HepG2 (cell line): ENCODE data around the gene GMEB2. TPM values are rescaled to one million over a fixed set of nuclear protein-coding genes. Genes with fewer than 3 reads are reported as not detected.
A peak's percentile ranks its signal among the peaks of the same experiment; 100 is the strongest.

ENCODE experiments used
- ARID5B ChIP-seq: IDR thresholded peaks from 2 replicates; pipeline ENCODE4 v1.4.0; 2020; ENCODE audit warnings: mild to moderate bottlenecking, missing genetic modification reagents
- ATF7 ChIP-seq, 2 experiments: fragments of 450-650 bp in 1 of 2; sonication (generic) in 1 of 2; formaldehyde crosslinking in 1 of 2; IDR thresholded peaks; 2 replicates each; pipeline versions ENCODE4 v1.4.0 to v1.6.1; 2016 to 2020; ENCODE audit warnings: antibody characterized with exemption in 1 of 2, mild to moderate bottlenecking in 1 of 2, missing genetic modification reagents in 1 of 2
- FLYWCH1 ChIP-seq: sonication (generic); formaldehyde crosslinking; IDR thresholded peaks from 2 replicates; pipeline ENCODE4 v1.8.1; 2023; ENCODE audit warnings: mild to moderate bottlenecking, missing genetic modification reagents
- HOXD1 ChIP-seq: sonication (generic); formaldehyde crosslinking; IDR thresholded peaks from 2 replicates; pipeline ENCODE4 v1.5.0; 2020; ENCODE audit warnings: missing genetic modification reagents
- KLF13 ChIP-seq: sonication (generic); formaldehyde crosslinking; IDR thresholded peaks from 2 replicates; pipeline ENCODE4 v1.4.0; 2020; ENCODE audit warnings: mild to moderate bottlenecking, missing genetic modification reagents
- MED8 ChIP-seq: sonication (generic); formaldehyde crosslinking; IDR thresholded peaks from 2 replicates; pipeline ENCODE4 v1.8.1; 2023; ENCODE audit warnings: mild to moderate bottlenecking, missing genetic modification reagents; ENCODE audit not compliant: insufficient replicate concordance
- MYC ChIP-seq: sonication (generic); formaldehyde crosslinking; IDR thresholded peaks from 2 replicates; pipeline ENCODE4 v1.9.0; 2021; ENCODE audit warnings: missing genetic modification reagents, borderline replicate concordance
- NKX3-1 ChIP-seq: sonication (generic); formaldehyde crosslinking; IDR thresholded peaks from 2 replicates; pipeline ENCODE4 v1.5.0; 2020; ENCODE audit warnings: missing genetic modification reagents
- NONO ChIP-seq, 2 experiments: fragments of 450-650 bp in 1 of 2; sonication (generic) in 1 of 2; formaldehyde crosslinking in 1 of 2; IDR thresholded peaks in 1 of 2; conservative IDR thresholded peaks in 1 of 2; 2 replicates each; pipeline versions ENCODE4 v1.6.1 to v1.8.0; 2017 to 2022; ENCODE audit warnings: mild to moderate bottlenecking in 1 of 2, missing genetic modification reagents in 1 of 2, moderate library complexity in 1 of 2
- RBAK ChIP-seq: sonication (generic); formaldehyde crosslinking; IDR thresholded peaks from 2 replicates; pipeline ENCODE4 v1.5.1; 2020; ENCODE audit warnings: mild to moderate bottlenecking, missing genetic modification reagents
- RFXANK ChIP-seq: IDR thresholded peaks from 2 replicates; pipeline ENCODE4 v1.6.1; 2016
- SMARCC2 ChIP-seq: fragments of 450-650 bp; IDR thresholded peaks from 2 replicates; pipeline ENCODE4 v1.6.1; 2017; ENCODE audit warnings: antibody characterized with exemption, mild to moderate bottlenecking
- ZNF180 ChIP-seq: sonication (generic); formaldehyde crosslinking; IDR thresholded peaks from 2 replicates; pipeline ENCODE4 v1.4.0; 2020; ENCODE audit warnings: low read depth, missing genetic modification reagents, borderline replicate concordance
- ZSCAN9 ChIP-seq: IDR thresholded peaks from 2 replicates; pipeline ENCODE4 v1.6.1; 2016; ENCODE audit warnings: borderline replicate concordance
- polyA plus RNA-seq, 8 experiments: library from polyadenylated mRNA; depleted of rRNA in 3 of 8; stranded (reverse) in 7 of 8; unstranded in 1 of 8; fragments of >200 nt; fragmentation: Illumina TruSeq in 4 of 8; extraction: Trizol in 4 of 8; gene quantifications; 2 replicates each; pipeline versions ENCODE4 v1.2.1 to v1.2.3, GENCODE V29; 2011 to 2016; ENCODE audit warnings: low read depth in 4 of 8, missing spikeins in 1 of 8, mixed read lengths in 1 of 8; ENCODE audit not compliant: insufficient read depth in 1 of 8
- total RNA-seq, 5 experiments: library from RNA; depleted of rRNA; stranded (reverse); fragments of >200 nt; fragmentation: Illumina TruSeq; extraction: Trizol; gene quantifications; 2 replicates each; pipeline ENCODE4 v1.2.3, GENCODE V29; 2016; ENCODE audit warnings: low read depth in 1 of 5
- TF ChIP-seq, protein P1 (sequence below): IDR thresholded peaks from 2 replicates; pipeline ENCODE4 v1.6.1; 2012; ENCODE audit warnings: low read depth, low read length, improper control_type of control experiment
- TF ChIP-seq, protein P2 (sequence below), 2 experiments: sonication (generic) in 1 of 2; formaldehyde crosslinking in 1 of 2; IDR thresholded peaks; 2 replicates each; pipeline versions ENCODE4 v1.4.0 to v1.6.1; 2016 to 2020; ENCODE audit warnings: borderline replicate concordance in 1 of 2, low read depth in 1 of 2, mild to moderate bottlenecking in 1 of 2, missing genetic modification reagents in 1 of 2

The GMEB2 gene
- total and polyA plus RNA-seq, 2 of the 13 experiments (the other 11 are each of a cell fraction or from before 2014, with no cell fraction given) = 10.6 to 12.4 TPM

DNA sequence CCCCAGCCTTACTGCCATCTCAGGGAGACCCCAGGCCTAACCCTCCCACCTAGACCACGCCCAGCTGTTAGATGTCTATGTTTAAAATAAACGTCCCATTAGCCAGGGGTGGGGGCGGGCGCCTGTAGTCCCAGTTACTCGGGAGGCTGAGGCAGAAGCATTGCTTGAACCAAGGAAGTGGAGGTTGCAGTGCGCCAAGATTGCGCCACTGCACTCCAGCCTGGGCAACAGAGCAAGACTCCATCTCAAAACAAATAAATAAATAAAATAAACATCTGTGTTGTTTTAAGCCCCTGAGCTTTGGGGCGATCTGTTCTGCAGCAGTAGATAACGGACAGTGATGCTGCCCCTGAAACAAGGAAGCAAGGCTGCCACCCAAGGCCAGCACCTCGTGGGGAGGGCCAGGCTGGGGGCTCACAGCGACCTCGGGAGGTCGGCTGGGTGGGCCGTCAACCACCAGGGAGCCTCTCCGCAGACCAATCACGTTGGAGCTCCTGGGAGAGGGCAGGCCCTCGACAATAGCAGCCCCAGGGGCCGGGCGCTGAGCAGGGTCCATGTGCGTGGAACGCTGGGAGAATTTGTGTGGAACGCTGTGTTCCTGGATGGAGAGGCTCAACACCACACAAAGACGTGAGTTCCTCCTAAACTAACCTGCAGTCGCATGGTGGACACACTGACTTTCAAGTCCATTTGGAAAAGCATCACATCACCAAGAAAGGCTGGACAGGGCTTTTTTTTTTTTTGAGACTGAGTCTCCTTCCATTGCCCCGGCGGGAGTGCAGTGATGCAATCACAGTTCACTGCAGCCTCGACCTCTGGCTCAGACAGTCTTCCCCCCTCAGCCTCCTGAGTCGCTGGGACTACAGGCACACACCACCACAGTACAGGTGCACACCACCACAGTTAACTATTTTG lies 51.8 kb downstream of the GMEB2 start (continued):
- TF ChIP-seq, protein P1, sequence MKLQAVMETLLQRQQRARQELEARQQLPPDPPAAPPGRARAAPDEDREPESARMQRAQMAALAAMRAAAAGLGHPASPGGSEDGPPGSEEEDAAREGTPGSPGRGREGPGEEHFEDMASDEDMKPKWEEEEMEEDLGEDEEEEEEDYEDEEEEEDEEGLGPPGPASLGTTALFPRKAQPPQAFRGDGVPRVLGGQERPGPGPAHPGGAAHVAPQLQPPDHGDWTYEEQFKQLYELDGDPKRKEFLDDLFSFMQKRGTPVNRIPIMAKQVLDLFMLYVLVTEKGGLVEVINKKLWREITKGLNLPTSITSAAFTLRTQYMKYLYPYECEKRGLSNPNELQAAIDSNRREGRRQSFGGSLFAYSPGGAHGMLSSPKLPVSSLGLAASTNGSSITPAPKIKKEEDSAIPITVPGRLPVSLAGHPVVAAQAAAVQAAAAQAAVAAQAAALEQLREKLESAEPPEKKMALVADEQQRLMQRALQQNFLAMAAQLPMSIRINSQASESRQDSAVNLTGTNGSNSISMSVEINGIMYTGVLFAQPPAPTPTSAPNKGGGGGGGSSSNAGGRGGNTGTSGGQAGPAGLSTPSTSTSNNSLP = no peak
- no peak for TF ChIP-seq MED8
- no peak for TF ChIP-seq NKX3-1 (CRISPR knock-in tag)
- no peak for TF ChIP-seq KLF13
- TF ChIP-seq RBAK (CRISPR knock-in tag) = peak; percentile 21; the same call in 1 of the 2 replicates
- no peak for TF ChIP-seq SMARCC2
- TF ChIP-seq ATF7 (IDR thresholded peaks at IDR 0.05) = peak; percentile 71
- TF ChIP-seq ATF7 (CRISPR knock-in tag; IDR thresholded peaks at IDR 0.05) = peak; percentile 60; the same call in 1 of the 2 replicates
- peak; percentile 55; the same call in 1 of the 2 replicates for TF ChIP-seq MYC (CRISPR knock-in tag)
- TF ChIP-seq NONO (IDR thresholded peaks at IDR 0.05) = no peak
- TF ChIP-seq NONO (CRISPR knock-in tag; conservative IDR thresholded peaks at IDR 0.05) = 0 out of 2 replicates have a peak, but pooled peaks have one; percentile 38
- TF ChIP-seq FLYWCH1 (CRISPR knock-in tag) = no peak
- TF ChIP-seq ZNF180 (CRISPR knock-in tag) = no peak
- peak; percentile 21; the same call in 1 of the 2 replicates for TF ChIP-seq ARID5B (CRISPR knock-in tag)
- no peak for TF ChIP-seq RFXANK (CRISPR knock-in tag)
- TF ChIP-seq ZSCAN9 = 0 out of 2 replicates have a peak, but pooled peaks have one; percentile 18
- TF ChIP-seq, protein P2, sequence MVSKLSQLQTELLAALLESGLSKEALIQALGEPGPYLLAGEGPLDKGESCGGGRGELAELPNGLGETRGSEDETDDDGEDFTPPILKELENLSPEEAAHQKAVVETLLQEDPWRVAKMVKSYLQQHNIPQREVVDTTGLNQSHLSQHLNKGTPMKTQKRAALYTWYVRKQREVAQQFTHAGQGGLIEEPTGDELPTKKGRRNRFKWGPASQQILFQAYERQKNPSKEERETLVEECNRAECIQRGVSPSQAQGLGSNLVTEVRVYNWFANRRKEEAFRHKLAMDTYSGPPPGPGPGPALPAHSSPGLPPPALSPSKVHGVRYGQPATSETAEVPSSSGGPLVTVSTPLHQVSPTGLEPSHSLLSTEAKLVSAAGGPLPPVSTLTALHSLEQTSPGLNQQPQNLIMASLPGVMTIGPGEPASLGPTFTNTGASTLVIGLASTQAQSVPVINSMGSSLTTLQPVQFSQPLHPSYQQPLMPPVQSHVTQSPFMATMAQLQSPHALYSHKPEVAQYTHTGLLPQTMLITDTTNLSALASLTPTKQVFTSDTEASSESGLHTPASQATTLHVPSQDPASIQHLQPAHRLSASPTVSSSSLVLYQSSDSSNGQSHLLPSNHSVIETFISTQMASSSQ (IDR thresholded peaks at IDR 0.05; ENCODE audit: low read depth) = no peak
- TF ChIP-seq, protein P2 (CRISPR knock-in tag; IDR thresholded peaks at IDR 0.05; ENCODE audit: borderline replicate concordance) = no peak
- TF ChIP-seq HOXD1 (CRISPR knock-in tag) = no peak
